Choroid plexus epithelial cell (primary cell): Measurements from ENCODE around the gene HS6ST2.

Source experiments
- DNase-seq: peaks from one replicate; pipeline ENCODE4 v3.0.0-alpha.2; 2010; ENCODE audit warnings: low read depth
- H3K4me3 ChIP-seq: 2 replicates; pipeline ENCODE4 v1.5.1; 2011; ENCODE audit warnings: low read depth, mild to moderate bottlenecking, control low read depth, low read length, moderate library complexity
- TF ChIP-seq, protein P1 (sequence below): conservative IDR thresholded peaks from 2 replicates; pipeline ENCODE4 v1.5.1; 2011; ENCODE audit warnings: low read depth, mild to moderate bottlenecking, control low read depth, inconsistent platforms, low read length, moderate library complexity

Gene HS6ST2

GRCh38 chrX:132751063-132751690, 207.3 kb downstream of the HS6ST2 start:
- DNase-seq: no peak
- TF ChIP-seq, protein P1, sequence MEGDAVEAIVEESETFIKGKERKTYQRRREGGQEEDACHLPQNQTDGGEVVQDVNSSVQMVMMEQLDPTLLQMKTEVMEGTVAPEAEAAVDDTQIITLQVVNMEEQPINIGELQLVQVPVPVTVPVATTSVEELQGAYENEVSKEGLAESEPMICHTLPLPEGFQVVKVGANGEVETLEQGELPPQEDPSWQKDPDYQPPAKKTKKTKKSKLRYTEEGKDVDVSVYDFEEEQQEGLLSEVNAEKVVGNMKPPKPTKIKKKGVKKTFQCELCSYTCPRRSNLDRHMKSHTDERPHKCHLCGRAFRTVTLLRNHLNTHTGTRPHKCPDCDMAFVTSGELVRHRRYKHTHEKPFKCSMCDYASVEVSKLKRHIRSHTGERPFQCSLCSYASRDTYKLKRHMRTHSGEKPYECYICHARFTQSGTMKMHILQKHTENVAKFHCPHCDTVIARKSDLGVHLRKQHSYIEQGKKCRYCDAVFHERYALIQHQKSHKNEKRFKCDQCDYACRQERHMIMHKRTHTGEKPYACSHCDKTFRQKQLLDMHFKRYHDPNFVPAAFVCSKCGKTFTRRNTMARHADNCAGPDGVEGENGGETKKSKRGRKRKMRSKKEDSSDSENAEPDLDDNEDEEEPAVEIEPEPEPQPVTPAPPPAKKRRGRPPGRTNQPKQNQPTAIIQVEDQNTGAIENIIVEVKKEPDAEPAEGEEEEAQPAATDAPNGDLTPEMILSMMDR: no peak
- no peak overlapping the region for H3K4me3 ChIP-seq

DNA sequence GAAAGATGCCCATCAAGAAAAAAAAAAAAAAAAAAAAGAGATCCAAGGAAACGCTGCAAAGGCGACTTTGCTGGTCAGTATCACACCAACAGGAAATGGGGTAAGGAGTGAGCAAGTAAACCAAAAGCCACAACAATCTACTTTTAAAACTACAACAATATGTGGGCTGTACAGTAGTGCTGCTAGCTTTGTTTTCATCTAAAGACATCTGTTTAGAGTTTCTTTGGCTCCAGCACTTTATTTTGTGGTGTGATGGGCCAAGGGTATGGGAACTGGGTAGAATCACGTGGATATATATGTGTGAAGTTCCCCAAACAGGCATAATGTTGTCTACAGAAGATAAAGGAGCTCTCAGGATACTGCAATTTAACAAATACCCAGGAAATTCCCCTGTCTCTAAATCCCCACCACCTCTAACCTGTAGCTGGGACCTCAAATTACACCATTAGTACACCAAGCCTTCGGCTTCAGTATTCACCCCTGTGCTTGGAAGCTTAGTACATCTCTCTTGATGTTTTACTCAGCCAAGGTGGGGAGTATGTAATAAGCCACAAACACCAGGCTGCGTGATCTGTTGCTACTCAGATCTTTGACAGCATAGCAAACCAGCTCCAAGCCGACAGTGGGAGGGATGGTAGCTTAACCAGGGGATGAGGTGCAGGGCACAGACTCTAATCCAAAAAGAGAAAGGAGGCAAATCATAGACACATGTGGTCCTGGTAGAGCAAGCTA, 207.9 kb downstream of the HS6ST2 start:
- TF ChIP-seq, protein P1: no peak
- no peak for DNase-seq
- H3K4me3 ChIP-seq: no peak overlapping the region

- no peak for DNase-seq
- H3K4me3 ChIP-seq: no peak overlapping the region
- TF ChIP-seq, protein P1: no peak
Measured at GRCh38 chrX:132749406-132749805, 209.0 kb downstream of the HS6ST2 start.

- TF ChIP-seq, protein P1: no peak
- no peak for DNase-seq
- no peak overlapping the region for H3K4me3 ChIP-seq
Measured at GRCh38 chrX:132748909-132749308, 209.5 kb downstream of the HS6ST2 start.

DNA sequence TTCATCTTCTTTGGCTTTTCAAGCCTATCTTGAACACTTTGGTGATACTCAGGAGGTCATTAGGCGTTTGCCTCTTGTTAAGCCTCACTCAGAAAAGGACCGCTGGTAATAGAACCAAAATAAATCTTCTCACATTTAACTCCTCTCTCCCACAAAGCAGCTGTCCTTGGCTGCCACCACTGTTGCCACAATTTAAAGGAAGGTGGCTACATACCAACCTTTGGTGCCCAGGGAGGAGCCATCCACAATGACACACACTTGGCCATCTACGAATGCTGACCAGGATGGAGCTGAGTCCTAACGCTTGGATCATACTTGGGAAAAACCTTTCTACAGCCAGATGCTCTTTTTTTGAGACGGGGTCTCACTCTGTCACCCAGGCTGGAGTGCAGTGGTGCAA, 210.2 kb downstream of the HS6ST2 start:
- TF ChIP-seq, protein P1: no peak

GRCh38 chrX:132745593-132745992, 212.8 kb downstream of the HS6ST2 start:
- TF ChIP-seq, protein P1: no peak
- DNase-seq: no peak
- no peak overlapping the region for H3K4me3 ChIP-seq

More for the DNA sequence above, 210.2 kb downstream of the HS6ST2 start:
- no peak overlapping the region for H3K4me3 ChIP-seq
- no peak for DNase-seq

DNA sequence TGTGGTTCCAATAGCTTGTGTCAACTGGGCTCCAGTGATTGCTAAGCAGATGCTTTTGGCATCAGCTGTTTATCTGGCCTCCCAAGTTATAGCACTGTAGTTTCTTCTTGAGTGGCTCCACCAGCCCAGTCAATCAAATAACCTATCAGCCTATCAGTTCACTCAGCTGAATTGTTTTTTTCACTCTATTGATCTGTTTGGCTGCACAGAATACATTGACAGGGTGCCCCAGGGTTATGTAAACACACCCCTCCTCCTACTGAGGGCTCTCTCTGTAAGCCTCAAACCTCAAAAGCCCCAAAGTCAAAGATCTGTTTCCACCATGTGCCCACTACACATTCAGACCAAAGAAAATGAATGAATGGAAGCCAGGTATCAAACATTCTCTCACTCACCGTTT, 214.0 kb downstream of the HS6ST2 start:
- TF ChIP-seq, protein P1: no peak
- H3K4me3 ChIP-seq: no peak overlapping the region
- no peak for DNase-seq
